Duodenal mucosa (tissue), 2 donors: Measurements from ENCODE around the gene LRRC4C.

Experiments
- H3K27ac ChIP-seq: one replicate; pipeline ENCODE4 v1.7.0; 2013; ENCODE audit warnings: low read depth, low read length
- H3K27me3 ChIP-seq, 2 donors: one replicate each; pipeline ENCODE4 v1.7.0; 2013; ENCODE audit warnings: low read length in 2 of 2, control low read depth in 1 of 2; ENCODE audit not compliant: insufficient read depth in 2 of 2, control insufficient read depth in 1 of 2
- H3K36me3 ChIP-seq, 2 donors: one replicate each; pipeline ENCODE4 v1.7.0; 2013; ENCODE audit warnings: low read length in 2 of 2, control low read depth in 1 of 2; ENCODE audit not compliant: insufficient read depth in 2 of 2, control insufficient read depth in 1 of 2
- H3K4me1 ChIP-seq, 2 donors: one replicate each; pipeline ENCODE4 v1.7.0; 2013; ENCODE audit warnings: low read length in 2 of 2, control low read depth in 1 of 2; ENCODE audit not compliant: insufficient read depth in 2 of 2, control insufficient read depth in 1 of 2
- H3K4me3 ChIP-seq, 2 donors: one replicate each; pipeline ENCODE4 v1.7.0; 2013; ENCODE audit warnings: low read length in 2 of 2, low read depth in 1 of 2
- H3K9ac ChIP-seq, 2 donors: one replicate each; pipeline ENCODE4 v1.7.0; 2013; ENCODE audit warnings: low read length in 2 of 2, low read depth in 1 of 2
- H3K9me3 ChIP-seq, 2 donors: one replicate each; pipeline ENCODE4 v1.7.0; 2013; ENCODE audit warnings: low read length in 2 of 2, control low read depth in 1 of 2; ENCODE audit not compliant: control insufficient read depth in 1 of 2

The LRRC4C gene

GRCh38 chr11:41398175-41398574 is 61.3 kb downstream of the LRRC4C start:
- Histone ChIP-seq H3K36me3 (no peaks in the 10 kb centered on the region), H3K4me1 (peaks cover 4 to 12% of the 10 kb centered on the region in 2 donors), H3K4me3 (no peak overlapping the region), H3K27ac (no peak overlapping the region), H3K27me3 (no peaks in the 10 kb centered on the region), H3K9ac (no peak overlapping the region), H3K9me3 (no peaks in the 10 kb centered on the region)

DNA sequence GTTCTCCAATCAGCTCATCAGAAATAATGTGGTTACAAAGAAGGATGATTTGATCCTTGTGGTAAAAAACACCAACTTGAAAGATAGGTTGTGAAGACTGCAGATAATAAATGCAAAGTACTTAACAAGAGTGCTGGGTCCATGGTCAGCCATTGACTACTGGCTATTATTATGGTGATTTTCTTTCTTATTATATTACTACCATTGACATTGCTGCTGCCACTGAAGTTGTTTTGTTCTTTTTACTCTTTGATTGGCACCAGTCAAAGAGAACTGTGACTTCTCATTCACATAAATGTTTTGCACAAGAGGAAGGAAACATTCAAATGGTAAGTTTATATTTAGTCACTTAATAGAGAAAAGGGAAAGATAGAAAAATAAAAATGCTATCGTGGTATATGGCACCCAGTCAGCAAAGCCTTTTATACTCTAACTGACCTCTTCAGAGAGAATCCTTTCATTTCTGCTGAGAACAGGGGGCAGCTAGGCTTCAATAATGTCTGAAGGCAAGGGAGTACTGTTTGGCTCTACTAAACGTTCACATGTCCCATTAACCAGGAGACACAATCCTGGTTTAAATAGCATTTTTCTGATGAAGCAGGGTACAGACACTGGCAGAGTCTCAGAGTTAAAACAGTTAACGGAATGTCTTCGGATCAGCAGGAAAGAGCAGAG is 64.8 kb downstream of the LRRC4C start:
- Histone ChIP-seq H3K9me3 (no peaks in the 10 kb centered on the region), H3K9ac (no peak overlapping the region), H3K36me3 (no peaks in the 10 kb centered on the region), H3K27ac (no peak overlapping the region), H3K4me3 (no peak overlapping the region), H3K27me3 (no peaks in the 10 kb centered on the region), H3K4me1 (peaks cover 4 to 12% of the 10 kb centered on the region in 2 donors)

GRCh38 chr11:41392596-41392995 is 66.9 kb downstream of the LRRC4C start:
- H3K9ac ChIP-seq = no peak overlapping the region
- peaks cover 4 to 12% of the 10 kb centered on the region in 2 donors for H3K4me1 ChIP-seq
- no peaks in the 10 kb centered on the region for H3K27me3 ChIP-seq
- no peak overlapping the region for H3K27ac ChIP-seq
- H3K4me3 ChIP-seq = no peak overlapping the region
- H3K9me3 ChIP-seq = no peaks in the 10 kb centered on the region
- no peaks in the 10 kb centered on the region for H3K36me3 ChIP-seq

DNA sequence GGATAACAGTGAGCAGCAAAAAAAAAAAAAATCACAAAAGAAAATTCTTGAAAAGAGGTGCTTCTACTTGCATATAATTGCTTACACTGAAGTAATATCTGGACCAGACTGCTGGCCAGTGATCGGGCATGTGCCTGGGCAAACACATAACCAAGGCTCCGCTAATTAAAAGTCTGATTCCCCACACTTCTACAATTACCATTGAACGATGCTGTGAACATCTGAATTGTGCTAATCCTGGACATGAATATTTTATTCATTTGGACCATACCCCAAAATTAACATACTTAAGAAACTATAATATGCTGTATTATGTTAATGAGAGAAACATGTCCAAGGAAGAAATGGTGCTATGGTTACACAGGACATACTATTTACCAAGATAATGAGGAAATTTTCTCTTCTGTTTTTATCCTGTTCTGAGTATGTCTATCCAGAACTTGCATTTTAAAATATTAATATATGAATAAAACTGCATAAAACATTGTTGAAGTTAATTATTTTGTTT is 69.8 kb downstream of the LRRC4C start:
- Histone ChIP-seq H3K27ac (no peak overlapping the region), H3K27me3 (no peaks in the 10 kb centered on the region), H3K36me3 (no peaks in the 10 kb centered on the region), H3K4me1 (peaks cover 4 to 12% of the 10 kb centered on the region in 2 donors), H3K4me3 (no peak overlapping the region), H3K9ac (no peak overlapping the region), H3K9me3 (no peaks in the 10 kb centered on the region)

DNA sequence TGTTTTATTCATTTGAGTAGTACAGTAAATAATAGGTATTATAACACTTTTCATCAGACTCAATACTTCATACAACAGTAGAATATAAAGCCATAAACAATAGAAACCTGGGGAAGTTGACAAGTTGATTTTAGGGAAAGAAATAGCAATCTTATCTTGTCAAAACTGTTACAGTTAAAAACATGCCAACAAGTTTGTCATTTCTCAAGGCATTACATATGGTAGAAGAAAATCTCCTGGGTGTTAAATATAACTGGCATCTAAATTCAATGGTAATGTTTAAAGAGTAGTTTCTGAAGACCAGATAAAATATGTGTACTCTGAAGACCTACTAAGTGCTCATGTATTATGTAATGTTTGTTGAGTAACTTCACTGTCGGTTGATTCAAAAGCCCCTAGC is 75.1 kb downstream of the LRRC4C start:
- no peaks in the 10 kb centered on the region for H3K27me3 ChIP-seq
- no peak overlapping the region for H3K4me3 ChIP-seq
- no peak overlapping the region for H3K9ac ChIP-seq
- no peaks in the 10 kb centered on the region for H3K36me3 ChIP-seq
- H3K9me3 ChIP-seq = no peaks in the 10 kb centered on the region
- no peak overlapping the region for H3K27ac ChIP-seq
- H3K4me1 ChIP-seq = no peaks in the 10 kb centered on the region

DNA sequence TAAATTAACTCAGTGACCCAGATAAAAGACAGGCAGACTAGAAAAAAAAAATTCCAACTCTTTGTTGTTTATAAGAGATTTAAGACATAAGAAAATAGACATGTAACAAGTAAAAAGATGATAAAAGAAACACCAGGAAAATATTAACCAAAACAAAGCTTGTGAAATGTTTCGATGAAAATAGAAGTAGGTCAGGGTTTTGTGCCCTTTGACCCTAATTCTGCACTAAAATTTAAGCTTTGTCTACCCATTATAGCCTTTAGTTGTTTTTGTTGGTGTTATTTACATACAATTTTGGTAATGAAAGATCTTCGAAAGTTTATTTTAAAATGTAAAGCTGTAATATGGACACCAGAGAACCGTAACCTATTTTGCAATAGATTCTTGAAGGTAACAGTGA is 75.7 kb downstream of the LRRC4C start:
- Histone ChIP-seq H3K27ac (no peak overlapping the region), H3K9ac (no peak overlapping the region), H3K36me3 (no peaks in the 10 kb centered on the region)

DNA sequence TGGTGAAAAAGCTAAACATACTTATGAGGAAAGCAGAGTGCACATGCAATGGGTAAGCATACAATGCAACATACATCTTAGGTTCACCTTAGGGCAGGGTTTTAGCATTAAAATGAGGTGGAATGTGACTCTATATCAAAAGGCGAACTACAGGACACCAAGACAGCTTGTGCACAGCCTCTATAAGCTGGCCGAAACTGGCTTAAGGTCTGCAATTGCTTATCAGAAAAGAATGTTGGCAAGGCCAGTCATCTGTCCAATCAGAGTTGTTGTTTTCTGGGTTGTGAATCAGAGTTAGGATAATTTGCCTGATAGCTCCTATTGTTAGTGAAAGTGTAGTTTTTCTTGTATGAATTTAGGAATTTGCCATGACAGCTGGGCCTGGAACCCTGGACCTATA is 76.5 kb downstream of the LRRC4C start:
- Histone ChIP-seq H3K4me1 (peaks cover 0 to 13% of the 10 kb centered on the region in 2 donors), H3K9me3 (no peaks in the 10 kb centered on the region), H3K4me3 (no peak overlapping the region), H3K36me3 (no peaks in the 10 kb centered on the region), H3K27me3 (no peaks in the 10 kb centered on the region), H3K27ac (no peak overlapping the region), H3K9ac (no peak overlapping the region)

More for the DNA sequence above, 75.7 kb downstream of the LRRC4C start:
- Histone ChIP-seq H3K4me3 (no peak overlapping the region), H3K9me3 (no peaks in the 10 kb centered on the region), H3K4me1 (peaks cover 0 to 4% of the 10 kb centered on the region in 2 donors), H3K27me3 (no peaks in the 10 kb centered on the region)

DNA sequence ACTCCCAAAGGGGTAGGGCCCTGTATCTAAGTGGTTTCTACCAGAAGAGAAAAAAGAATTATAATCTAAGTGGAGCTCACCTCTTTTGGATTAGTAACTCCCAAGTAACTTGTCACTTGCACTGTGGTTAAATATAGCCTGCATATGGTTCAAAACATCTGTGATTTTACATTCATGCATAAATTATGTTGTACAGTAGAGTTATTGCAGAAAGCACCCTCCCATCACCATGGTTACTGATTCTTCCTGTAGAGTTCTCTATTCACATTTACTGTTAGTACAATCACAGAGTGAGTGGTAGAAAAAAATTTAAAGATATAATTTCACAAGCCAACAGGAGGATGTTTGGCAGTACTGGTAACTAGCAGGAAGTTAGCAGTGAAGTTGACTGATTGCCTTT is 80.4 kb downstream of the LRRC4C start:
- Histone ChIP-seq H3K4me3 (no peak overlapping the region), H3K4me1 (peaks cover 7 to 25% of the 10 kb centered on the region in 2 donors), H3K27ac (no peak overlapping the region), H3K9ac (no peak overlapping the region), H3K36me3 (no peaks in the 10 kb centered on the region), H3K9me3 (no peaks in the 10 kb centered on the region), H3K27me3 (no peaks in the 10 kb centered on the region)

DNA sequence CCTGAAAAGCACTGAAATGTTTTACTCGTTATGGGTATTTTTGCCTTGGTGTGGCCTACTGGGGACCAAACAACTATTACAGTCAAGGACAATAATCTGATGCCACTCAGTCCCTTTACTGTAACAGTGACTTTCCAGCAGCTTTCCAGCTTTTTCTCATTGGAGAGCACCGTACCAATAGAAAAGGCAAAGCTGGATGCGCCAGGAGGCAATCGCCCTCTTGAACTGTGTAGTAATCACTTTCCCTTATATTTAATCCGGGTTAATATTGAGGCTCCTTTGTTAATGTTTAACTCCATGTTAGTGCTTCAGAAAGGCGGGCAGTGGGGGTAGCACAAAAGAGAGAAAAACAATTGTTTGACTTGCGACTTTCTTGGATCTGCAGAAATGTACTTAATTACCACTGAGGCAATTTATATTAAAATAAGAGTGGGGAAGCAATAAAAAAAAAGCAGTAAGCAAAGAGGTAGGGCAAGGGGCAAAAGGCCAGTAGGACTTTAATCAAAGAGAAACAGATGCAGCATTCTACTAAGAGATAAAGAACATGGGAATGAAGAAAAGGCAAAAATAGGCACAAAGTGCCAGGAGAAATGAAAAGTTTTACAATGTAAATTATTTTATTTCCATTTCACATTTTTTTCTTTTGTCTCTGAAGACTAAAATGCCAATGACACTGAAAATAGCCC is 81.6 kb downstream of the LRRC4C start:
- H3K9ac ChIP-seq = no peak overlapping the region
- H3K36me3 ChIP-seq = no peaks in the 10 kb centered on the region
- H3K9me3 ChIP-seq = no peaks in the 10 kb centered on the region
- H3K4me3 ChIP-seq = peak overlapping the region; percentile 10 to 36
- no peak overlapping the region for H3K27ac ChIP-seq
- H3K4me1 ChIP-seq = peaks cover 7 to 25% of the 10 kb centered on the region in 2 donors
- no peaks in the 10 kb centered on the region for H3K27me3 ChIP-seq

GRCh38 chr11:41351825-41352224 is 107.6 kb downstream of the LRRC4C start:
- no peak overlapping the region for H3K4me3 ChIP-seq
- no peaks in the 10 kb centered on the region for H3K9me3 ChIP-seq
- no peak overlapping the region for H3K9ac ChIP-seq
- no peaks in the 10 kb centered on the region for H3K4me1 ChIP-seq
- no peaks in the 10 kb centered on the region for H3K27me3 ChIP-seq
- no peaks in the 10 kb centered on the region for H3K36me3 ChIP-seq
- no peak overlapping the region for H3K27ac ChIP-seq
